ENCODE results near the gene ZNF256. TPM values are rescaled to one million over a fixed set of nuclear protein-coding genes. Genes with fewer than 3 reads are reported as not detected.

The ZNF256 gene
- 2.6 and 3.8 TPM in 2 replicates for total RNA-seq

GRCh38 chr19:57947419-57948134, at the start of gene ZNF256:
TSS of gene ZNF256 (minus strand) at chr19:57947706. CDS start at chr19:57947474, 232 bp downstream.

GRCh38 chr19:57974434-57974833, 26.9 kb upstream of the ZNF256 start, which contains the start of gene C19orf18:
TSS of gene C19orf18 (minus strand) at chr19:57974534. CDS start at chr19:57974432, 102 bp downstream.

DNA sequence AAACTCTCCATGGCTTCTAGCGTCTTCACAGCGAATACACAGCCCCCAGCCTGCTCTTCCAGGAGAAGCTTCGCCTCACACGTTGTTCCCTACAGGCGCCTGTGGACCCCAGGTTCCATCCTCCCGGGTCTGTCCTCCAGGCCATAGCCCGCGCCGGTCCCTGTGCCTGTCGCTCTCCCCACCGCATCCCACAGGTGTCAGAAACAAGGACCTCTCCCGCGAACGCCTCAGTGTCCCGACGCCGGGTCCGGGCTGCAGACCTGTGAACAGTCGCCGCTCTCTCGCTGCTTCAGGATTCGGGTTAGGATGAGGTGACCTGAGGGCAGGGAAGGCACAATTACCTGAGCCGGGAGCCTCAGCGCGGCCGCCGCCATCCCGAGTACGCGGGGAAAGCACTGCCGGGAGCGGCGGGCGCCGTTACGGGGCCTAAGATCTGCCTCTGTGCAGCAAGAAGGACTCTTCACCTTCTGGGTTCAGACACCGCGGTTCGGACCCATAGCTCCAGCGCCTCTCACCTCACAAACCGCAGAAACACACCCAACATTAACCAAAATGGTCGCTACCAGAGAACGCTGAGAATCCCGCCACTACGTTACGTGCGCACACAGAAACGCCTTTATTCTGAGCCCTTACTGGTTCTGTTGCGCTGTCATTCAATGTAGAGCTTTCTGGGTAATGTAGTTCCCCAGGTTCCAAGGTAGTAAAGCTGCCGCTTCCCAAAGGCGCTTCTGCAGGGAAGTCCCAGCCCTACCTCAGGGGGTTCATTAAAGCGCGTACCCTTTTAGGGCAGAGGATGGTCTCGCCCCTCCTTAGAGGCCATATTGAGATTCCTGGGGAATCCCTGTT, 12.5 kb downstream of the ZNF256 start, which contains the start of gene ZNF418:
TSS of gene ZNF418 (minus strand) at position 583 of the 846 bp plus-strand sequence. CDS start 1,580 bp downstream, outside the sequence.

DNA sequence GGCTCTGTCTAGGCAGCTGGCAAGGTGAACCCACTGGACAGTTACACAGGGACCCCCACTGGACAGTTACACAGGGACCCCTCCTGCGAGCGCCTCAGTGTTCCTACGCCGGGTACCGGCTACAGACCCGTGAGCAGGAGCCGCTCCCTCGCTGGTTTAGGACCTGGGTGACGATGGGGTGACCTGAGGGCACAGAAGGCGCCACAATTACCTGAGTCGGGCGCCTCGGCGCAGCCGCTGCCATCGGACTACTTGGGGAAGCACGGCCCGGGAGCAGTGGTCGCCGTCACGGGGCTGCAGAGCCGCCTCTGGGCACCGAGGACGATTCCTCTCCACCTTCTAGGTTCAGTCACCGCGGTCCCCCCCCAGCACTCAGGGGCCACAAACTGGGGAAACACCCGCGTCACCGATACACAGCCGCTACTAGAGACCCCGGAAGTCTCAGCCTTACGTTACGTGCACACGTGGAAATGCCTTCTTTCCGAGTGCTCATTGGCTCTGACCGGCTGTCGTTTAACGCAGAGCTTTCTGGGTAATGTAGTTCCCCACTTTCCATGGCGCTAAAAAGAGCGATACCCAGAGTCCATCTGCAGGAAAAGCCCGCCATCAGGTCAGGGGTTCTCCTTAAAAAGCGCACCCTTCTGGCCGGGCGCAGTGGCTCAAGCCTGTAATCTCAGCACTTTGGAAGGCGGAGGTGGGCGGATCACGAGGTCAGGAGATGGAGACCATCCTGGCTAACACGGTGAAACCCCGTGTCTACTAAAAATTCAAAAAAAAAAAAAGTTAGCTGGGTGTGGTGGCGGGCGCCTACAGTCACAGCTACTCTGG, 31.1 kb downstream of the ZNF256 start, which contains the start of gene ZNF417:
TSS of gene ZNF417 (minus strand) at position 425 of the 828 bp plus-strand sequence. CDS start at position 244, 181 bp downstream.

Other genes with a start within 250 kb of the ZNF256 start
- 2.3 and 4.3 TPM in 2 replicates for gene ZNF154, start 238.5 kb downstream of the ZNF256 start, total RNA-seq
- gene ZNF671, start 220.1 kb downstream of the ZNF256 start, total RNA-seq = 6.2 and 7.0 TPM in 2 replicates
- gene ZNF776, start 200.9 kb downstream of the ZNF256 start, total RNA-seq = 4.7 and 9.1 TPM in 2 replicates
- 4.7 and 12.6 TPM in 2 replicates for gene ZNF586, start 178.0 kb downstream of the ZNF256 start, total RNA-seq
- 0.85 and 2.6 TPM in 2 replicates for gene ZNF552, start 132.8 kb downstream of the ZNF256 start, total RNA-seq
- 7.9 and 10.6 TPM in 2 replicates for gene ZNF587B, start 117.4 kb downstream of the ZNF256 start, total RNA-seq
- gene ZNF587, start 97.8 kb downstream of the ZNF256 start, total RNA-seq = 9.0 and 15.4 TPM in 2 replicates
- gene ZNF814, start 58.7 kb downstream of the ZNF256 start, total RNA-seq = 2.9 and 7.7 TPM in 2 replicates
- 6.9 and 7.8 TPM in 2 replicates for gene ZNF417, start 31.1 kb downstream of the ZNF256 start, total RNA-seq
- gene ZNF418, start 12.3 kb downstream of the ZNF256 start, total RNA-seq = 2.9 and 3.3 TPM in 2 replicates
- gene C19orf18, start 26.8 kb upstream of the ZNF256 start, total RNA-seq = not detected in 2 replicates
- gene ZNF606, start 55.1 kb upstream of the ZNF256 start, total RNA-seq = 8.2 and 8.3 TPM in 2 replicates
- gene ZSCAN1, start 86.3 kb upstream of the ZNF256 start, total RNA-seq = not detected in 2 replicates
- 3.3 and 3.4 TPM in 2 replicates for gene ZNF135, start 111.6 kb upstream of the ZNF256 start, total RNA-seq
- 34.6 and 41.3 TPM in 2 replicates for gene ZSCAN18, start 150.5 kb upstream of the ZNF256 start, total RNA-seq
- gene ZNF329, start 203.1 kb upstream of the ZNF256 start, total RNA-seq = 9.1 and 10.0 TPM in 2 replicates
- 14.6 and 18.6 TPM in 2 replicates for gene ZNF274, start 235.4 kb upstream of the ZNF256 start, total RNA-seq